ACC112 (cell line): Measurements from ENCODE around the gene DNAL4.

Experiments
- H2AFZ ChIP-seq: fragments of 200-600 bp; sonication (generic); one replicate; pipeline ENCODE4 v1.6.0; 2017; ENCODE audit warnings: antibody characterized with exemption, low read length; ENCODE audit not compliant: unreplicated experiment
- H3K27ac ChIP-seq: fragments of 200-600 bp; sonication (generic); 2 replicates; pipeline ENCODE4 v1.5.1; 2014; ENCODE audit warnings: low read depth, mild to moderate bottlenecking, antibody characterized with exemption, low read length, moderate library complexity
- H3K27me3 ChIP-seq: fragments of 200-600 bp; sonication (generic); 2 replicates; pipeline ENCODE4 v1.6.1; 2014; ENCODE audit warnings: mild to moderate bottlenecking, antibody characterized with exemption, low read length, moderate library complexity, mixed read lengths; ENCODE audit not compliant: insufficient read depth
- H3K36me3 ChIP-seq: fragments of 200-600 bp; sonication (generic); 2 replicates; pipeline ENCODE4 v1.6.1; 2016; ENCODE audit warnings: mild to moderate bottlenecking, antibody characterized with exemption, low read length, moderate library complexity, mixed read lengths; ENCODE audit not compliant: insufficient read depth
- H3K4me1 ChIP-seq: fragments of 200-600 bp; sonication (generic); one replicate; pipeline ENCODE4 v1.6.1; 2016; ENCODE audit warnings: low read length, mixed read lengths; ENCODE audit not compliant: insufficient read depth, unreplicated experiment, control insufficient read depth
- H3K4me3 ChIP-seq: fragments of 200-600 bp; sonication (generic); 2 replicates; pipeline ENCODE4 v1.5.1; 2014; ENCODE audit warnings: mild to moderate bottlenecking, low read depth, low read length
- H3K79me2 ChIP-seq: fragments of 200-600 bp; sonication (generic); one replicate; pipeline ENCODE4 v1.6.0; 2016; ENCODE audit warnings: low read length; ENCODE audit not compliant: control insufficient read depth, unreplicated experiment, insufficient read depth

The DNAL4 gene

DNA sequence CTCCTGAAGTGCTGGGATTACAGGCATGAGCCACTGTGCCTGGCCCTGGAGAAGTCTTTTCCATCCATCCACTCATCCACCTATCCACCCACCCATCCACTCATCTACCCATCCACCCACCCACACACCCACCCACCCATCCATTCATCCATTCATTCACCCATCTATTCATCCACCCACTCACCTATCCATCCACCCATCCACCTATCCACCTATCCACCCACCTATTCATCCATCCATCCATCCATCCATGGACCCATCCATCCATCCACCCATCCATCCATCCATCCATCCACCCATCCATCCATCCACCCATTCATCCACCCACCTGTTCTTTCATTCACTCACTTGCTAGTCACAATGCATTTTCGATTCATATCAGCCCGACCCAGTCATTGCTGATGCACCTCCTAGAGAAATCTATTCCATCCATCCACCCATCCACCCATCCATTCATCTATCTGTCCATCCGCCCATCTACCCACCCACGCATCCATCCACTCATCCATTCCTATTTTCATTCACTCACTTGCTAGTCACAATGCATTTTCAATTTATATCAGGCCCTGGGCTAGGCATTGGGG lies 20.5 kb downstream of the DNAL4 start:
- Histone ChIP-seq H3K4me1 (no peaks in the 10 kb centered on the region), H2AFZ (no peak overlapping the region)

DNA sequence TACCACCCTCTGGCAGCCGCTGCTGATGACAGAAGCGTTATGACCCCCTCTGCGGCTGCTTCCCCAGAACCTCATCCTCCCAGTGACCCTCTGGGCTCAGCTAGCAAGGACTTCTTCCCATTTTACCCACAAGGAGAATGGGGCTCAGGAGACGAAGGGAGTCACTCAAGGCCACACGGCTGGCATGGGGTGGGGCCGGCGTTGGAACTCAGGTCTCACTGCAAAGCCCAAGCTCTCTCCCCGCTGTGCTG lies 21.4 kb downstream of the DNAL4 start:
- Histone ChIP-seq H2AFZ (no peak overlapping the region), H3K4me3 (no peak overlapping the region), H3K27ac (no peak overlapping the region), H3K4me1 (no peaks in the 10 kb centered on the region), H3K79me2 (no peaks in the 10 kb centered on the region), H3K27me3 (no peaks in the 10 kb centered on the region), H3K36me3 (no peaks in the 10 kb centered on the region)

More for the DNA sequence above, 20.5 kb downstream of the DNAL4 start:
- Histone ChIP-seq H3K36me3 (no peaks in the 10 kb centered on the region), H3K27ac (no peak overlapping the region), H3K79me2 (no peaks in the 10 kb centered on the region), H3K27me3 (no peaks in the 10 kb centered on the region), H3K4me3 (no peak overlapping the region)

DNA sequence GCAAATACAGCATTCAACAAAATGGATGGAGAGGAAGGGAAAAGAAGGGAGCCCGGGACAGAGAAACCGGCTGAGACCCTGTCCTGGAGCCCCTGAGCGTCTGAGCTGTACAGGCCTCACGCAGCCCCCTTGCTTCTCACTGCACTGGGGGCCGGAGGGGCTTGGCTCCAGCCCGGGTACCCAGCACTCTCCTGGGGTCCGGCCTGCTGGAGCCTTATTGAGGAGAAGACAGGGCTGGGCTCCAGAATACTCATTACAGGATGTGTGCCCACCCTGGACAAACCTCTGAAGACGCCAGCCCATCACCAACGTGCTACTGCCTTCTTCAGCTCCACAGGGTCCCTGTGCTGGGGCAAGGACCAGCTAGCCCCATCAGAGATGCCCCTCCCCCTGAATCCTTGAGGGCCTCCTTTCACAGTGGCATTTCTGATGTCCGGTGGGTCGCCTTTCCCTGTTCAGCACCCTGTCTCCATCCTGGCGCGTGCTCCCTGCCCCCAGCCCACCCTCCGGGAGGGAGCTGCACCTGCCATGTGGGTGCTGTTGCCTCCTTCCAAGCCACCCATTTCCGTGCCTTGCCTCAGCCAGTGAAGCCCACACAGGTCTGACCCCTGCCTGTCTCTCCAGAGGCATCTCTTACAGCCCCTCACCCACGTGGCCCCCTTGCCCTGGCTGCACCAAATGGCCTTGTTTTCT lies 23.5 kb downstream of the DNAL4 start:
- H3K27ac ChIP-seq = no peak overlapping the region
- no peaks in the 10 kb centered on the region for H3K36me3 ChIP-seq
- H3K4me3 ChIP-seq = no peak overlapping the region
- no peaks in the 10 kb centered on the region for H3K79me2 ChIP-seq
- no peaks in the 10 kb centered on the region for H3K4me1 ChIP-seq
- no peaks in the 10 kb centered on the region for H3K27me3 ChIP-seq
- H2AFZ ChIP-seq = no peak overlapping the region

DNA sequence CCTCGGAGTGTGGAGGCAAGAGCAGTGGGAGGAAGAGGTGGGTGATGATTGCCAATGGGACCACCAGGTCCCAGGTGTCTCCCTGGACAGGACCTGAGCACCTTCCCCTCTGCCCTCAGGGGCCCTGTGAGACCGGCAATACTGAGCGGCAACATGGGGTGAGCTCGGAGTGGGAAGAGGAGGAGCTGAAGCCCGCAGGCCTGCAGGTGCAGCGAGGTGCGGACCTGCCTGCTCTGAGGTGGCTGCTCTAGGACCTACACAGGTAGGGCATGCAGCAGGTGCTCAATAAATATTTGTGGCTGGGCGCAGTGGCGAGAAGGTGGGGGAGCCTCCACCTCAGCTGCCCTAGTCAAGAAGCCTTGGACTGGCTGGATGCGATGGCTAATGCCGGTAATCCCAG lies 25.9 kb downstream of the DNAL4 start:
- Histone ChIP-seq H3K27me3 (no peaks in the 10 kb centered on the region), H3K79me2 (no peaks in the 10 kb centered on the region), H2AFZ (no peak overlapping the region), H3K27ac (no peak overlapping the region), H3K4me1 (peaks cover 8% of the 10 kb centered on the region), H3K4me3 (no peak overlapping the region), H3K36me3 (no peaks in the 10 kb centered on the region)

DNA sequence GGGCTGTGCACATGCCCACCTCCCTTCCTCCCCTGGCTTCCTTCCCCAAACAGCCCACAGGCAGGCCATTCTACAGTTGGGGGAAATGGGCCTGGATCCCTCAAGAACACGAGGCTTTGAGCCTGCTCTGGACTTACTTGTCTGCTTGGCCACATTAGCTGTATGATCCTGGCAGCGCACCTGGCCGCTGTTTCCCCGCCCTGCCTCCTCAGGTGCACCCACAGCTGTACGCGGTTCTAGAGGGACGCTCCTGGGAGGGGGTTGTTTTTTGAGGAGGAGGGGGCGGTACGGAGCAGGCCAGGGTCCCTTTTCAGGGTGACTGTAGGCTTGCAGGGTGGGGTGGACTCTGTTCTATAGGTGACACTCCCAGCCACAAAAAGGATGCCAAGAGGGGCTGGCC lies 26.6 kb downstream of the DNAL4 start:
- no peaks in the 10 kb centered on the region for H3K27me3 ChIP-seq
- no peaks in the 10 kb centered on the region for H3K36me3 ChIP-seq
- no peak overlapping the region for H2AFZ ChIP-seq
- no peak overlapping the region for H3K4me3 ChIP-seq
- no peaks in the 10 kb centered on the region for H3K79me2 ChIP-seq
- peaks cover 8% of the 10 kb centered on the region for H3K4me1 ChIP-seq
- H3K27ac ChIP-seq = no peak overlapping the region

DNA sequence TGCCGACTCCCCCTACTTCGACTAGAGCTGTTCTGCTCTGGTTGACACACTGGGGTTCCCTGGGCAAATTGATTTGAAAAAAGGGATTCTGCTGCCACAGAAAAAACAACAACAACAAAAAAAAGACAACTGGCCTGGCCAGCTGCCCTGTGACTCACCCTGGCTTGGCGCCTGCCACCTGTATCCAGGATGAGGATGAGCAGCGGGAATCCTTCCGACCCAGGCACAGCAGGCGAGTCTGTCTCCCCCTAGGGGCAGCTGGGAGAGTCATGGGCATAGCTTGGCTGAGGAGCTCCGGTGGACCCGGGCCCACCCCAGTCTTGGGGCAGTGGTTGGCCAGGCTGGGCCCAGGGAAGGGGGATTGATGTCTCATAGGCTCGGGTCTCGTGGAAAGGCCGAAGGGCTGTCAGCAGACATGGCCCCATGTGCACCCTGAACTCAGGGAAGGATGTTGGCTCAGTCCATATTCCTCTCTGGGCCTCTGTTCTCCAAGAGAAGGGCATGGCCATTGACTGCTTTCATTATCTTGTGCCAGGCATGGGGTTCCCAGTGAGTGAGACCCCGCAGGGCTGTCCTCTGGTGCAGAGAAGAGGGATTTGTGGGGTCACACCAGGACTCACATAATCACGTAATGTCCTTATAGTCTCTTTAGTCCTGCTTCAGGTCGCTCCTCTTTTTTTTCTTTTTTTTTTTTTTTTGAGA lies 27.7 kb downstream of the DNAL4 start:
- H2AFZ ChIP-seq = no peak overlapping the region
- no peak overlapping the region for H3K4me3 ChIP-seq
- no peaks in the 10 kb centered on the region for H3K79me2 ChIP-seq
- H3K4me1 ChIP-seq = peaks cover 8% of the 10 kb centered on the region
- no peak overlapping the region for H3K27ac ChIP-seq
- H3K36me3 ChIP-seq = no peaks in the 10 kb centered on the region
- no peaks in the 10 kb centered on the region for H3K27me3 ChIP-seq

DNA sequence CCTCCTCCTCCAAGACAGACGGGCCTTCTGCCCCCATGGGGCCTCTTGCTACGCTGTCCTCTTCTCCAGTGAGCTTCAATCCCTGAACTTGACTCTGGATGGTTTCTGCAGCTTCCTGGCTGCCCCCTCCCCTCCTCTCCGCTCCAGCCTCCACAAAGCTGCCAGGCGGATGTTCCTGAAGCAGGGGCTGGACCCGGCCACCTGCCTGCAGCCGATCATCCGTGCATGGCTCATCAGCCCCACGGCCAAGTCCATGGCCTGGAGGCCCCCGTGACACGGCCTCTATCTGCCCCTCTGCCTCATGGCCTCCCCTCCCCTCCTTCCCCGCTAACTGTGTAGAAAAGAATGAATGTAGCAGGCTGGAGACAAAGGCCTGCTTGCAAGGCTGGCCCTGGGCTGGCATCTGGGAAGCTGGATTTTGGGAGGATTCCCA lies 31.4 kb downstream of the DNAL4 start:
- no peaks in the 10 kb centered on the region for H3K79me2 ChIP-seq
- peaks cover 8% of the 10 kb centered on the region for H3K4me1 ChIP-seq
- H3K4me3 ChIP-seq = no peak overlapping the region
- H3K27me3 ChIP-seq = no peaks in the 10 kb centered on the region
- no peaks in the 10 kb centered on the region for H3K36me3 ChIP-seq
- H2AFZ ChIP-seq = no peak overlapping the region
- no peak overlapping the region for H3K27ac ChIP-seq

DNA sequence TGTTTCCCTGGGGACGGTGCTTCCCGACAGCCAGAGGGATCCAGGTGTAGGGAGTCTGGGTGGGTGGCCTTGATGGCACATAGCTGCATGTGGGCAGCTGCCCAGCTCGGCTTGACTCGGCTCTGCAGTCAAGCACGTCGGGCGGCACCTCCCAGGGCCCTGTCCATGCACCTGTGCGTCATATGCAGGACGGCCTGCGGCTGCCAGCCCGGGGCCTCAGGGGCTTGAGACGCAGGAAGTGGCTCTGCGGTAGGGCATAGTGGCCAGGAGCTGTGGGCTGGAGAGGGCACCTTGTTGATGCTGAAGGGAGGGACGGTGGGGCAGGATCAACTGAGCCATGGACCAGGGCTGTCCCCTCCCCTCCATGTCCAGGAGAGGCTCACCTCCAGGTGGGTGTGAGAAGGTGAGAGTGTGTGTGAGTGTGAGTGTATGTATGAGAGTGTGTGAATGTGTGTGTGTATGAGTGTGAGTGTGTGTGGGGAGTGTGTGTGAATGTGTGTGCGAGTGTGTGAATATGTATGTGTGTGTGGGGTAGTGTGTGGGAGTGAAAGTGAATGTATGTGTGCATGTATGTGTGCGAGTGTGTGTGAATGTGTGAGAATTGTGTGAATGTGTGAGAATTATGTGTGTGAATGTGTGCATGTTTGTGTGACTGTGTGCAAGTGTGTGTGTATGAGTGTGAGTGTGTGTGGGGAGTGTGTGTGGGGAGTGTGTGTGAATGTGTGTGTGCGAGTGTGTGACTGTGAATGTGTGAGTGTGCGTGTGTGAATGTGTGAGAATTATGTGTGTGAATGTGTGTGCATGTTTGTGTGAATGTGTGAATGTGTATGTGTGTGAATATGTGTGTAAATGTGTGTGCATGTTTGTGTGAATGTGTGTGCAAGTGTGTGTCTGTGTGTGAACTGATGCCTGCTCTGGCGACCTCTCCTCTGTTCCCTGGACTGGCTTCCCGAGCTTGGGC lies 32.5 kb downstream of the DNAL4 start:
- Histone ChIP-seq H3K79me2 (no peaks in the 10 kb centered on the region), H3K4me3 (no peak overlapping the region), H3K27me3 (no peaks in the 10 kb centered on the region), H3K4me1 (peaks cover 8% of the 10 kb centered on the region), H3K27ac (no peak overlapping the region), H2AFZ (no peak overlapping the region), H3K36me3 (no peaks in the 10 kb centered on the region)

DNA sequence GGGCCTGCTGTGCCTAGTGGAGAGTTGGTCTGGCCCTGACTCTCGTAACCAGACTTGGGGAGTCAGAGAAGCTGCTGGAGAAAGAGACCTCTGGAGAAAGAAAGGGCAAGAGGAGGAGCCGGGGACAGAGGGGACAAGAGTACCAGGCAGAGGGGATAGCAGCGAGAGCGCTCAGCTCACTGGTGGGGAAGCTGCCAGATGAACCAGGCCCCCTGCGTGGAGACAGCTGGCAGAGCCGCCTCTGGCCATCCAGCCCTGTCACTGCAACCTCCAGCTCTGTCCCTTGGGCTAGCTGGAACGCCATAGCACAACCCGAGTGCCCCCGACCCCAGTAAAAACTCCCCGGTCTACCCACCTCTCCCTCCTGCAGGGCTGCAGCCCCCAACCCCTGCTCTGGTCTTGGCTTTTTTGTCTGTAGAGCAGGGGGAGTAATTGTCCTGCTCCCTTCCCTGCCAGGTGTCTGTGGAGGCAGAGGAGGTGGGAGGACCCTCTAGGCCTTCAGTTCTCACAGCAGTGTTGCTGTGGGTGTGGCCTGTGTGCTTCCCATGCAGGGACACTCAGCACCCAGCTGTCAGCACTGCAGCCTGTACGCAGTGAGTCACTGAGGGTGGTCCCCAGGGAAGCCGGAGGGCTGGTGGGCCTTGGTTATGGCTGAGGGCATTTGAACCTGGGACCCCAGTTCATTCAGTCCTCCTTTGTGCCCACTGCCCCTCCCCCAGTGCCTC lies 33.3 kb downstream of the DNAL4 start:
- Histone ChIP-seq H3K4me3 (no peak overlapping the region), H3K27me3 (no peaks in the 10 kb centered on the region), H3K27ac (no peak overlapping the region)

DNA sequence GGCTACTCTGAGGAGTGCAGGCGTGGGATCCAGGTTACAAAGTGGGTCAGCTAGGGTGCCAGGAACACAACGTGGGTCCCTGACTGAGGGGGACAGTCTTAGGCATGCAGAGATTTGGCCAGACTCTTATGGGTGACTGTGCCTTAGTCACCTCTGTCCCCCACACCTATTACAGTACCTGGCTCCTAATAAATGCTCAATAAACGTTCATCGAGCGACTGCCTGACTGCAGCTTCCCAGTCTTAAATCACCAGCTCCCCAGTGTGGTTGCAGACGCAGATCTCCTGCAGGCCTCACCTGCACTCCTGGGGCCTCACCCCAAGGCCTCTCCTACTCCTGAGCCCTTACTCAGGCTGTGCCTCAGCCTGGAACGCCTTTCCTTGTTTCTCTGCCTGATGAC lies 34.9 kb downstream of the DNAL4 start:
- H3K4me1 ChIP-seq = peaks cover 8% of the 10 kb centered on the region
- no peaks in the 10 kb centered on the region for H3K27me3 ChIP-seq
- H3K36me3 ChIP-seq = no peaks in the 10 kb centered on the region
- no peak overlapping the region for H3K4me3 ChIP-seq
- H3K79me2 ChIP-seq = peaks cover 4% of the 10 kb centered on the region
- H3K27ac ChIP-seq = no peak overlapping the region
- no peak overlapping the region for H2AFZ ChIP-seq

More for the DNA sequence above, 33.3 kb downstream of the DNAL4 start:
- Histone ChIP-seq H3K36me3 (no peaks in the 10 kb centered on the region), H2AFZ (no peak overlapping the region), H3K79me2 (no peaks in the 10 kb centered on the region), H3K4me1 (peaks cover 8% of the 10 kb centered on the region)
